GM21717 (cell line): ENCODE results near the gene RBMY1B.
"Not testable (repeated sequence)": the region's sequence is repeated elsewhere in the genome, so short reads cannot be mapped to it uniquely, and the experiment has no call there.

ENCODE experiments used
- ATAC-seq: cut with Tn5 transposase; IDR thresholded peaks from one replicate; pipeline ENCODE4 v1.9.1; 2021; ENCODE audit warnings: mild to moderate bottlenecking, moderate library complexity; ENCODE audit not compliant: unreplicated experiment

Gene RBMY1B

DNA sequence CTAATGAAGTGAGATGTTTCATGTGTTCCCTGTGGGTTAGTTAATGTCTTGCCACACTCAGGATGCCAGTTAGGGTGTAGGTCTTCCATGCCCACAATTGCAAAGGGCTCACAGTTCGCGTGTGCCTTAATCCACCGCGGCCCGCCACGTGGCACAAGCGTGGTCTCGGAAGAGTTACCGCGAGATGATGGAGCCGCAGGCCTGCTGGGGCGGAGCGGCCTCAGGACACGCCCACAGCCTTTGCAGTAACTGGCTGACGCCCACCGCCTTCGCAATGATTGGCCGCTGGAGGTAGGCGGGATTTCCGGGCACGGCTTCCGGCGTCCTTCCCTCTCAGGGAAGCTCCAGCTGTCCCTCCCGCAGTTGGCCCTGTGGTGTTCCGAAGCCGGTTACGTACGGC lies at the start of gene RBMY1B:
Gene RBMY1B, plus strand, starts transcription at position 301 of the 400 bp plus-strand sequence. CDS start 2,013 bp downstream, outside the sequence.
- ATAC-seq = not testable (repeated sequence)

GRCh38 chrY:21462915-21463314 lies 48.2 kb upstream of the RBMY1B start:
- not testable (repeated sequence) for ATAC-seq

DNA sequence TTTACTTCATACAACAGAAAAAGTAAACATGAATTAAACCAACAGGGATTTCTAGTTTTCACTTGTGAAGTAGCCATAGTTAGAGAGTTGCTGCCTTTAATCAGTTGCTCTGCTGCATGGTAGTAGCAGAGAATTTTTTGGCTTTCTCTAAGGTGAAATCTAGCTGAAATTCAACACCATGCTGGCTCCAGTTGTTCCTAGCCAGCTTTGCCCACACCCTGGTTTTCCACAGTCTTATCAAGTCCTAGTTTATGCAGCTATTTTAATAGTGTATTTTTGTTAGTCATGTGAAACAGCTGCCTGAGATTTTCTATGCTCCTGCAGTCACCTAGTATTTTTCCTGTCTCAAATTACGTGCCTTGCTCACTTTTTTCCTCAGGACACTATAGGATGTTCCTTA lies 28.2 kb upstream of the RBMY1B start:
- no peak for ATAC-seq

- not testable (repeated sequence) for ATAC-seq
These were observed 23.4 kb downstream of the RBMY1B start, which contains the start of gene RBMY1A1 for GRCh38 chrY:21534579-21534978. TSS of gene RBMY1A1 (plus strand) at chrY:21534879. CDS start at chrY:21536892, 2,013 bp downstream.

GRCh38 chrY:21559316-21559984 lies 48.3 kb downstream of the RBMY1B start:
- not testable (repeated sequence) for ATAC-seq
